GM23338 (cell line): ENCODE results near the gene CACNA1D. TPM values are rescaled to one million over a fixed set of nuclear protein-coding genes. Genes with fewer than 3 reads are reported as not detected.

Experiments
- ATAC-seq: fragments of 200-7000 bp; cut with Tn5 transposase; 3 replicates; pipeline ENCODE4 v1.9.1; 2020
- DNase-seq: peaks from one replicate; pipeline ENCODE4 v3.0.0-alpha.2; 2015; ENCODE audit warnings: low spot score
- H2AFZ ChIP-seq: fragments of 200-600 bp; sonication (generic); 2 replicates; pipeline ENCODE4 v1.8.0; 2016; ENCODE audit warnings: antibody characterized with exemption, mild to moderate bottlenecking, moderate library complexity
- H3F3A ChIP-seq: fragments of 200-600 bp; sonication (generic); replicated peaks from 2 replicates; pipeline ENCODE4 v1.8.0; 2017; ENCODE audit warnings: antibody characterized with exemption, mixed run types, low read depth
- H3K27ac ChIP-seq: fragments of 200-600 bp; sonication (generic); 2 replicates; pipeline ENCODE4 v1.6.1; 2016; ENCODE audit warnings: low read depth
- H3K27me3 ChIP-seq: fragments of 200-600 bp; sonication (generic); 2 replicates; pipeline ENCODE4 v1.8.0; 2016; ENCODE audit warnings: mild to moderate bottlenecking, mixed run types, moderate library complexity; ENCODE audit not compliant: insufficient read depth
- H3K36me3 ChIP-seq: fragments of 200-600 bp; sonication (generic); 2 replicates; pipeline ENCODE4 v1.8.0; 2016; ENCODE audit warnings: mild to moderate bottlenecking; ENCODE audit not compliant: insufficient read depth
- H3K4me1 ChIP-seq: fragments of 200-600 bp; sonication (generic); 2 replicates; pipeline ENCODE4 v1.8.0; 2016; ENCODE audit warnings: mild to moderate bottlenecking, moderate library complexity; ENCODE audit not compliant: insufficient read depth
- H3K4me2 ChIP-seq: fragments of 200-600 bp; sonication (generic); 2 replicates; pipeline ENCODE4 v1.7.1; 2017; ENCODE audit warnings: mixed run types
- H3K4me3 ChIP-seq: fragments of 200-600 bp; sonication (generic); 2 replicates; pipeline ENCODE4 v1.6.1; 2016; ENCODE audit warnings: mixed run types
- H3K79me2 ChIP-seq: fragments of 200-600 bp; sonication (generic); replicated peaks from 2 replicates; pipeline ENCODE4 v1.8.0; 2017; ENCODE audit warnings: mild to moderate bottlenecking; ENCODE audit not compliant: insufficient read depth
- H3K9me2 ChIP-seq: fragments of 200-600 bp; sonication (generic); 2 replicates; pipeline ENCODE4 v1.8.0; 2017; ENCODE audit not compliant: insufficient read depth
- H4K20me1 ChIP-seq: fragments of 200-600 bp; sonication (generic); replicated peaks from 2 replicates; pipeline ENCODE4 v1.8.0; 2017; ENCODE audit warnings: mild to moderate bottlenecking; ENCODE audit not compliant: insufficient read depth
- H3K27ac Mint-ChIP-seq: 2 replicates; pipeline ENCODE4 v1.8.0; 2020; ENCODE audit warnings: inconsistent platforms, mild to moderate bottlenecking, moderate library complexity, mixed read lengths
- H3K27me3 Mint-ChIP-seq: 3 replicates; pipeline ENCODE4 v1.8.0; 2022; ENCODE audit warnings: low read depth, mild to moderate bottlenecking, moderate library complexity, mixed read lengths, inconsistent platforms; ENCODE audit not compliant: insufficient read depth, poor library complexity
- H3K36me3 Mint-ChIP-seq: 3 replicates; pipeline ENCODE4 v1.8.0; 2021; ENCODE audit warnings: low read depth, mild to moderate bottlenecking, inconsistent platforms, moderate library complexity, mixed read lengths
- H3K4me1 Mint-ChIP-seq: 3 replicates; pipeline ENCODE4 v1.8.0; 2020; ENCODE audit warnings: mild to moderate bottlenecking, inconsistent platforms, mixed read lengths
- H3K4me3 Mint-ChIP-seq: 3 replicates; pipeline ENCODE4 v1.8.0; 2021; ENCODE audit warnings: moderate library complexity, mild to moderate bottlenecking, inconsistent platforms, mixed read lengths
- H3K9me3 Mint-ChIP-seq: 3 replicates; pipeline ENCODE4 v1.8.0; 2020; ENCODE audit warnings: moderate library complexity, mild to moderate bottlenecking, inconsistent platforms, mixed read lengths
- CREB1 ChIP-seq: fragments of 250-450 bp; sonication (Bioruptor Pico); IDR thresholded peaks from 2 replicates; pipeline ENCODE4 v1.5.0; 2020; ENCODE audit warnings: low read depth, mild to moderate bottlenecking, moderate library complexity
- EZH2 ChIP-seq: fragments of 200-600 bp; sonication (generic); IDR thresholded peaks from one replicate; pipeline ENCODE4 v1.8.0; 2017; ENCODE audit warnings: antibody characterized with exemption, mild to moderate bottlenecking, low read depth; ENCODE audit not compliant: unreplicated experiment
- EZH2phosphoT487 ChIP-seq: fragments of 200-600 bp; sonication (generic); IDR thresholded peaks from one replicate; pipeline ENCODE4 v1.8.1; 2018; ENCODE audit warnings: antibody characterized with exemption; ENCODE audit not compliant: unreplicated experiment
- JUNB ChIP-seq: IDR thresholded peaks from one replicate; pipeline ENCODE4 v1.6.1; 2016; ENCODE audit warnings: antibody characterized with exemption; ENCODE audit not compliant: unreplicated experiment
- NANOG ChIP-seq: IDR thresholded peaks from 2 replicates; pipeline ENCODE4 v1.6.1; 2016; ENCODE audit warnings: antibody characterized with exemption, borderline replicate concordance
- POLR2AphosphoS5 ChIP-seq: IDR thresholded peaks from 2 replicates; pipeline ENCODE4 v1.6.1; 2016; ENCODE audit warnings: antibody characterized with exemption, low read depth
- STAT1 ChIP-seq: IDR thresholded peaks from one replicate; pipeline ENCODE4 v1.6.1; 2016; ENCODE audit warnings: antibody characterized with exemption; ENCODE audit not compliant: unreplicated experiment
- ZNF331 ChIP-seq: fragments of 250-450 bp; sonication (Bioruptor Pico); IDR thresholded peaks from 2 replicates; pipeline ENCODE4 v1.5.0; 2020; ENCODE audit warnings: low read depth, mild to moderate bottlenecking, moderate library complexity
- polyA plus RNA-seq: library from polyadenylated mRNA; unstranded; fragments of >200 nt; fragmentation: Nextera tagmentation; extraction: Ambion mirVana; gene quantifications from 2 replicates; pipeline ENCODE4 v1.2.1, GENCODE V29; 2016
- total RNA-seq: library from RNA; depleted of rRNA; stranded (reverse); fragments of >200 nt; shearing (Covaris generic); gene quantifications from 2 replicates; pipeline ENCODE4 v1.2.3, GENCODE V29; 2014
- TF ChIP-seq, protein P1 (sequence below), 2 experiments: fragments of 200-600 bp in 1 of 2; sonication (generic) in 1 of 2; conservative IDR thresholded peaks; 2 replicates each; pipeline versions ENCODE4 v1.5.1 to v1.6.1; 2016 to 2017; ENCODE audit warnings: antibody characterized with exemption in 2 of 2, low read depth in 2 of 2, mild to moderate bottlenecking in 2 of 2, moderate library complexity in 1 of 2
- TF ChIP-seq, protein P2 (sequence below): IDR thresholded peaks from 2 replicates; pipeline ENCODE4 v1.6.1; 2016; ENCODE audit warnings: antibody characterized with exemption
- TF ChIP-seq, protein P3 (sequence below): IDR thresholded peaks from one replicate; pipeline ENCODE4 v1.6.1; 2018; ENCODE audit warnings: antibody characterized with exemption; ENCODE audit not compliant: unreplicated experiment

The CACNA1D gene
- total and polyA plus RNA-seq, 2 experiments from 2014 or later = 1.7 to 1.8 TPM

DNA sequence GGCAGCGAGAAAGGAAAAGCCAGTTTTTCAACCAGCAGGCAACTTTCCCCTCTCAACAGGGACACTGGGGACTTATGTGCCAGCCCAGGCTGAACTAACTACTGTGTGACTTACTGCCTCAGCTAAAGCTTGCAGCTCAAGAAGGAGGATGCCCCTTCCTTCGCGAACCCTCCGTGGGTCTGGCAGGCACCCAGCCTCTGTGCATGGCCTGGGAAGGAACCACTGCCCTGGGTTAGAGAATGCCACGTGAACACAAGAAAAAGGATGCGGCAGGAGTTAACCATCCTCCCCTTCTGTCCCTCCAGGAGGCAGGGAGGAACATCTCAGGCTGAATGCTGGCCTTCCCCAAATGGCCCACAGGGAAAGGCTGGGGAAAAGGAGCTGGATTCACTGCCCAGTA is 322.8 kb downstream of the CACNA1D start (continued):
- TF ChIP-seq, protein P1, sequence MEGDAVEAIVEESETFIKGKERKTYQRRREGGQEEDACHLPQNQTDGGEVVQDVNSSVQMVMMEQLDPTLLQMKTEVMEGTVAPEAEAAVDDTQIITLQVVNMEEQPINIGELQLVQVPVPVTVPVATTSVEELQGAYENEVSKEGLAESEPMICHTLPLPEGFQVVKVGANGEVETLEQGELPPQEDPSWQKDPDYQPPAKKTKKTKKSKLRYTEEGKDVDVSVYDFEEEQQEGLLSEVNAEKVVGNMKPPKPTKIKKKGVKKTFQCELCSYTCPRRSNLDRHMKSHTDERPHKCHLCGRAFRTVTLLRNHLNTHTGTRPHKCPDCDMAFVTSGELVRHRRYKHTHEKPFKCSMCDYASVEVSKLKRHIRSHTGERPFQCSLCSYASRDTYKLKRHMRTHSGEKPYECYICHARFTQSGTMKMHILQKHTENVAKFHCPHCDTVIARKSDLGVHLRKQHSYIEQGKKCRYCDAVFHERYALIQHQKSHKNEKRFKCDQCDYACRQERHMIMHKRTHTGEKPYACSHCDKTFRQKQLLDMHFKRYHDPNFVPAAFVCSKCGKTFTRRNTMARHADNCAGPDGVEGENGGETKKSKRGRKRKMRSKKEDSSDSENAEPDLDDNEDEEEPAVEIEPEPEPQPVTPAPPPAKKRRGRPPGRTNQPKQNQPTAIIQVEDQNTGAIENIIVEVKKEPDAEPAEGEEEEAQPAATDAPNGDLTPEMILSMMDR (conservative IDR thresholded peaks at IDR 0.05; ENCODE audit: low read depth in 2 of 2) = no peak

DNA sequence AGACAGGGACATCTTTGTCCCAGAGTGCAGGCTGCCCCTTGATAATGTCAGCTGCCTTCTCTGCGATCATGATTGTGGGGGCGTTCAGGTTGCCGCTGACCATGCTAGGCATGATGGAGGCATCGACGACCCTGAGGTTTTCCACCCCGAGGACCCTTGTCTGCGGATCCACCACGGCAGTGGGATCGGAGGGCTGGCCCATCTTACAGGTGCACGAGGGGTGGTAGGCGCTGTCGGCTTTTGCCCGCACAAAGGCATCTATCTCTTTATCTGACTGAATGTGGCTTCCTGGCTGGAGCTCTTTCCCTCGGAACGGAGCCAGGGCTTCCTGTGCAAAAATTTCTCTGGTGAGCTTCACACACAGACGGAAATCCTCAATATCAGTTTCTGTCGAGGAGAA is 323.4 kb downstream of the CACNA1D start:
- DNase-seq (no peak), ATAC-seq (no peak)
- TF ChIP-seq ZNF331 (CRISPR knock-in tag) (no peak), EZH2 (no peak), NANOG (no peak), STAT1 (no peak)
- H3K36me3 ChIP-seq = no peaks in the 10 kb centered on the region; the same call in 1 of the 2 replicates
- H4K20me1 ChIP-seq = no peaks in the 10 kb centered on the region
- H3K4me2 ChIP-seq = no peak overlapping the region
- H3F3A ChIP-seq = no peaks in the 10 kb centered on the region
- peaks cover 12% of the 10 kb centered on the region; the same call in 1 of the 3 replicates for H3K36me3 Mint-ChIP-seq
- H3K27ac ChIP-seq = no peak overlapping the region
- no peak overlapping the region for H3K4me3 ChIP-seq
- H3K4me1 ChIP-seq = no peaks in the 10 kb centered on the region
- no peaks in the 10 kb centered on the region for H3K9me3 Mint-ChIP-seq
- no peak overlapping the region for H2AFZ ChIP-seq
- no peaks in the 10 kb centered on the region for H3K4me1 Mint-ChIP-seq
- H3K27ac Mint-ChIP-seq = no peak overlapping the region
- H3K79me2 ChIP-seq = no peaks in the 10 kb centered on the region
- no peak overlapping the region for H3K4me3 Mint-ChIP-seq
- no peaks in the 10 kb centered on the region for H3K9me2 ChIP-seq
- peaks cover 2% of the 10 kb centered on the region for H3K27me3 Mint-ChIP-seq
- no peaks in the 10 kb centered on the region for H3K27me3 ChIP-seq

DNA sequence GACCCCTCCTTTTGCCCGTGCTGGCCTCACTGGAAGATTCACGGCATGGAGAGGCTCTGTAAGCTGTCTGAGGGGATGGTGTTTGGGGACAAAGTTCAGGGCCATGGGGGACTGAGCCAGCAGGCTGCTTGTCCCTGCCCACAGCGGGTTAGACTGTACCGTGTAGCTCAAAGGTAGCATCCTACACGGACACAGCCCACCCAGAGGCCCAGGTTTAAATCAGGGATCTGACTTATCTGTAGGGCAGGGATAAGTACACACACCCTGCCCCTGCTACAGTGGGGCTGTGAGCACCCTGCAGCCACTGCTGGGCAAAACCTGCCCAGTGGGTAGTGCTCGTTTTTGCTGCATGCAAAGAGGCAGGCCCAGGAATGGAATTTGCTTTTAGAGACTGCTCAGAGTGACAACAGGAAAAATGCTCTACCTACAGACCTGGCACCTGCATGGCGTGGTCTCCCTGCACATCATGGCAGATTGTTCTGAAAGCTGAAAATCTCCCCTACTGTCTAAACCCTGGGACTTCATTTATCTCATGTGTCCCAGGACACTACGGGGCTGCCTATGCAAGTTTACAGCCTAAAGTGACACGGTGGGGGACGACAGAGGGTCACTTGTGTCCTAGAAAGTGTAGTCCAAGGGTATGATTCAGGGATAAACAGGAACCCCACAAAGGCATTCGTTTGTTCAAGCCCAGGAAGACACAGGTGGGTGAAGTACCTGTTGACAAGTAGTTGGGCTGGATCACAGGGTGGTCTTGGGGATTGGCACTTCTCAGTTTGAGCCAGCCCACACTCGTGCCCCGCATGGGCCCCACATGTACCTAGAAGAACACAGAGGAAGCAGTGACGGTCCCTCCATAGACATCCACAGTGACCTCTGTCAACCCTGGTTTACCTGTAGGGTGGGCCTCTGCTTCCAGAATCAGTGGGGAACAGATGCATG is 324.1 kb downstream of the CACNA1D start:
- Mint-ChIP-seq H3K4me1 (no peaks in the 10 kb centered on the region), H3K36me3 (peaks cover 12% of the 10 kb centered on the region; the same call in 1 of the 3 replicates), H3K9me3 (no peaks in the 10 kb centered on the region), H3K4me3 (no peak overlapping the region), H3K27me3 (peaks cover 2% of the 10 kb centered on the region), H3K27ac (no peak overlapping the region)
- Histone ChIP-seq H3K36me3 (no peaks in the 10 kb centered on the region; the same call in 1 of the 2 replicates), H2AFZ (no peak overlapping the region), H3K4me2 (no peak overlapping the region), H3K4me1 (no peaks in the 10 kb centered on the region), H3K9me2 (no peaks in the 10 kb centered on the region), H3K4me3 (no peak overlapping the region), H3K79me2 (no peaks in the 10 kb centered on the region), H3K27me3 (no peaks in the 10 kb centered on the region), H3K27ac (no peak overlapping the region), H3F3A (no peaks in the 10 kb centered on the region), H4K20me1 (no peaks in the 10 kb centered on the region)
- TF ChIP-seq, protein P1 (conservative IDR thresholded peaks at IDR 0.05; ENCODE audit: low read depth in 2 of 2) = no peak
- TF ChIP-seq CREB1 (CRISPR knock-in tag) = no peak
- TF ChIP-seq, protein P2, sequence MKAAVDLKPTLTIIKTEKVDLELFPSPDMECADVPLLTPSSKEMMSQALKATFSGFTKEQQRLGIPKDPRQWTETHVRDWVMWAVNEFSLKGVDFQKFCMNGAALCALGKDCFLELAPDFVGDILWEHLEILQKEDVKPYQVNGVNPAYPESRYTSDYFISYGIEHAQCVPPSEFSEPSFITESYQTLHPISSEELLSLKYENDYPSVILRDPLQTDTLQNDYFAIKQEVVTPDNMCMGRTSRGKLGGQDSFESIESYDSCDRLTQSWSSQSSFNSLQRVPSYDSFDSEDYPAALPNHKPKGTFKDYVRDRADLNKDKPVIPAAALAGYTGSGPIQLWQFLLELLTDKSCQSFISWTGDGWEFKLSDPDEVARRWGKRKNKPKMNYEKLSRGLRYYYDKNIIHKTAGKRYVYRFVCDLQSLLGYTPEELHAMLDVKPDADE = no peak
- no peak for TF ChIP-seq STAT1
- no peak for TF ChIP-seq JUNB
- TF ChIP-seq EZH2 = no peak
- TF ChIP-seq POLR2AphosphoS5 = no peak
- TF ChIP-seq, protein P3, sequence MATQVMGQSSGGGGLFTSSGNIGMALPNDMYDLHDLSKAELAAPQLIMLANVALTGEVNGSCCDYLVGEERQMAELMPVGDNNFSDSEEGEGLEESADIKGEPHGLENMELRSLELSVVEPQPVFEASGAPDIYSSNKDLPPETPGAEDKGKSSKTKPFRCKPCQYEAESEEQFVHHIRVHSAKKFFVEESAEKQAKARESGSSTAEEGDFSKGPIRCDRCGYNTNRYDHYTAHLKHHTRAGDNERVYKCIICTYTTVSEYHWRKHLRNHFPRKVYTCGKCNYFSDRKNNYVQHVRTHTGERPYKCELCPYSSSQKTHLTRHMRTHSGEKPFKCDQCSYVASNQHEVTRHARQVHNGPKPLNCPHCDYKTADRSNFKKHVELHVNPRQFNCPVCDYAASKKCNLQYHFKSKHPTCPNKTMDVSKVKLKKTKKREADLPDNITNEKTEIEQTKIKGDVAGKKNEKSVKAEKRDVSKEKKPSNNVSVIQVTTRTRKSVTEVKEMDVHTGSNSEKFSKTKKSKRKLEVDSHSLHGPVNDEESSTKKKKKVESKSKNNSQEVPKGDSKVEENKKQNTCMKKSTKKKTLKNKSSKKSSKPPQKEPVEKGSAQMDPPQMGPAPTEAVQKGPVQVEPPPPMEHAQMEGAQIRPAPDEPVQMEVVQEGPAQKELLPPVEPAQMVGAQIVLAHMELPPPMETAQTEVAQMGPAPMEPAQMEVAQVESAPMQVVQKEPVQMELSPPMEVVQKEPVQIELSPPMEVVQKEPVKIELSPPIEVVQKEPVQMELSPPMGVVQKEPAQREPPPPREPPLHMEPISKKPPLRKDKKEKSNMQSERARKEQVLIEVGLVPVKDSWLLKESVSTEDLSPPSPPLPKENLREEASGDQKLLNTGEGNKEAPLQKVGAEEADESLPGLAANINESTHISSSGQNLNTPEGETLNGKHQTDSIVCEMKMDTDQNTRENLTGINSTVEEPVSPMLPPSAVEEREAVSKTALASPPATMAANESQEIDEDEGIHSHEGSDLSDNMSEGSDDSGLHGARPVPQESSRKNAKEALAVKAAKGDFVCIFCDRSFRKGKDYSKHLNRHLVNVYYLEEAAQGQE = no peak
- no peak for TF ChIP-seq EZH2phosphoT487
- no peak for DNase-seq
- ATAC-seq = no peak
